ENCODE data around the gene NMUR1.

The NMUR1 gene

DNA sequence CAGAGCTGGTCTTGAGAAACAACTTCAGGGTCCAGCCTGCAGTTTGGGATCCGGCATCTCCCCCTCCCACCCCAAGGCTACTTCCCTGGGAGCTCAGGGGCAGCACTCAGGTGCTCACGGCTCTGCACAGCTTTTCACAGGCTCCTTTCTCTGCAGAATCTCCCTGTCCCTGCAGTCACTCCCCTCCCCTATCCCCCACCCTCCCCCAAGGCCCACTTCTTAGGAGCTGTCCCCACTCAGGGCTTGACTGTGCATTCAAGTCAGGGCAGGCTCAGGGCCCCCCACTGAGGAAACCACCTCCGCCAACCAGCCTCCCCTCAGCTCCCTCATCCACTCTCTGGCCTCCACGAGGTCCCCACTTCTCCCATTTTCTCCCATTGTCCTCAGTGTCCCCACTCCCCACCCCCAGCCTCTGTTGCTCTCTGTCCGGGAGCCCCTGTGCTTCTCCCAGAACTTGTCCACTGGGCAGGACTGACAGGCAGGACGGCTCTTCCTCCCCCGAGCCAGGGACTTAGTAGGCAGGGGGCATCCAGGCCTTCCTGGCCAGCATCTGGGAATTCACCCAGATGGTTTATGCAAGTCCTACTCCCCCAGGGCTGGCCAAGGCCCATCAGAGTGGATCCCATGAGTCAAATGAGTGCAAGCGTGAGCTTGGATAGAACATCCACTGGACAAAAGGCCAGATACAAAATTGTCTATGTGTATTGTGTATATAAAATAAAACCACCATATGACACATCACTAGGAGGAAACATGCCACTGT lies 7.6 kb downstream of the NMUR1 start:
- Histone ChIP-seq H3K27ac (no peak overlapping the region), H3K4me1 (peaks cover 0 to 4% (median 0%) of the 10 kb centered on the region in 4 donors), H3K4me3 (no peak overlapping the region), H3K36me3 (no peaks in the 10 kb centered on the region), H3K9me3 (no peaks in the 10 kb centered on the region), H3K27me3 (no peaks in the 10 kb centered on the region)
- TF ChIP-seq CTCF (IDR thresholded peaks at IDR 0.05), result no peak
- DNase-seq, result peak in 1 of 2 donors; percentile 53
- intact Hi-C loops (cut with DNase I; ENCODE audit: low total_unique reads), result loop anchor here (5.0 kb wide), 1 partner anchor 35 kb away; no protein-coding TSS in a partner anchor

- Histone ChIP-seq H3K9me3 (no peaks in the 10 kb centered on the region), H3K4me3 (no peak overlapping the region), H3K4me1 (peaks cover 0 to 4% (median 0%) of the 10 kb centered on the region in 4 donors), H3K27me3 (no peaks in the 10 kb centered on the region), H3K27ac (no peak overlapping the region), H3K36me3 (no peaks in the 10 kb centered on the region)
- TF ChIP-seq CTCF (IDR thresholded peaks at IDR 0.05), result no peak
- intact Hi-C loops (cut with DNase I; ENCODE audit: low total_unique reads), result loop anchor here (5.0 kb wide), 1 partner anchor 36 kb away; no protein-coding TSS in a partner anchor
- DNase-seq, result peak in 1 of 2 donors; percentile 35
Measured at GRCh38 chr2:231521443-231521842, 8.8 kb downstream of the NMUR1 start.

DNA sequence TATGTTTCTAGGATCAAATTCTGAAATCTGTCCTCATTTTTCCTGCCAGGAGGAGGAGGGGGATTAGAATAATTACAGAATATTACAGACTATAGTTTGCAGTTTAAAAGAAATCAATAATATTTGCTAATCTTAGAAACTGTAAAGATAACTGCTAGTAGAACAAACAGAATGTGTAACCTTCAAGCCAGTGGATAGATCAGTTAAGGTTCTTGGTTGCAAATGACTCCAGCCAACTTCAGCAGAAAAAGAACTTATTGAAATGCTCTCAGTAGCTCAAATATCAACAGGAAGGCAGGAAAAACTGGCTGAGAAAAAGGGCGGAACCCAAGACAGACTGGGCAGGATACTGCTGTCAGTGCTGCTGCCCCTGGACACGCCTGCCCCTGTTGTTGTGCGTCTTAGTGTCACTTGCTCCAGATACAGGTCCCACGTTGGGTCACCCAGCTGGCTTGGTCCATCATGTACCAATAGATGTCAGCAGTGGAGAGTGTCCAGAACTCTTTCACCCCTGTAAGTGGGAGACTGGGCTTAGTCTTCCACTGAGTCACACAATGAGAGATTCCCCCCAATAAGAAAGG lies 10.2 kb downstream of the NMUR1 start:
- H3K27me3 ChIP-seq, result no peaks in the 10 kb centered on the region
- intact Hi-C loops (cut with DNase I; ENCODE audit: low total_unique reads), result loop anchor here (5.0 kb wide), 1 partner anchor 37 kb away; no protein-coding TSS in a partner anchor

DNA sequence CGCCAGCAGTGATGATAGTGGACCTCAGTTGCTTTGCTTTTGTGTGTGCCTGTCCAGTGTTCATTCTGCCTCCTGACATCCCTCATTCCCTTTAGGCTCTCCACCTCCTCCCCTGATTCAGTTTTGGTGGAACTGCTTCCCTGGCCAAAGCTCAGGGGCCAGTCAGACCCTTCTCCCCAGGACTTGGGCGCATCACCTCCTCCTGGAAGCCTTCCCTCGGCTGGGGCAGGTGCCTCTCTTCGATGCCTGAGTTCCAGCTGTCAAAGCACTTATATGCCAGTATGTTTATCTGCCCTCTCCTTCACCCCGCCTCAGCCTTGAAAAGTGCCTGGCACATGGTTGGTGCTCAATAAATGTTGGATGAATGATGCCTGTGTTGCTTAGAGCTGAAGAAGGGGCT lies 11.5 kb downstream of the NMUR1 start:
- intact Hi-C loops (cut with DNase I; ENCODE audit: low total_unique reads), result no loop called here
- H3K27me3 ChIP-seq, result no peaks in the 10 kb centered on the region
- TF ChIP-seq CTCF (IDR thresholded peaks at IDR 0.05), result no peak
- no peak overlapping the region for H3K4me3 ChIP-seq
- no peaks in the 10 kb centered on the region for H3K36me3 ChIP-seq
- no peak overlapping the region for H3K27ac ChIP-seq
- no peaks in the 10 kb centered on the region for H3K9me3 ChIP-seq
- H3K4me1 ChIP-seq, result peaks cover 0 to 10% (median 2%) of the 10 kb centered on the region in 4 donors
- no peak for DNase-seq

More for the DNA sequence above, 10.2 kb downstream of the NMUR1 start:
- H3K4me3 ChIP-seq, result no peak overlapping the region
- no peaks in the 10 kb centered on the region for H3K36me3 ChIP-seq
- no peak overlapping the region for H3K27ac ChIP-seq
- H3K9me3 ChIP-seq, result no peaks in the 10 kb centered on the region
- H3K4me1 ChIP-seq, result peaks cover 0 to 6% (median 1%) of the 10 kb centered on the region in 4 donors
- peak in 1 of 2 donors; percentile 53 for DNase-seq
- TF ChIP-seq CTCF (IDR thresholded peaks at IDR 0.05), result no peak

GRCh38 chr2:231515603-231516002 lies 14.6 kb downstream of the NMUR1 start:
- H3K4me1 ChIP-seq, result peaks cover 0 to 10% (median 2%) of the 10 kb centered on the region in 4 donors
- H3K4me3 ChIP-seq, result no peak overlapping the region
- intact Hi-C loops (cut with DNase I; ENCODE audit: low total_unique reads), result no loop called here
- H3K9me3 ChIP-seq, result no peaks in the 10 kb centered on the region
- H3K27me3 ChIP-seq, result no peaks in the 10 kb centered on the region
- TF ChIP-seq CTCF (IDR thresholded peaks at IDR 0.05), result no peak
- DNase-seq, result no peak
- H3K27ac ChIP-seq, result no peak overlapping the region
- H3K36me3 ChIP-seq, result no peaks in the 10 kb centered on the region

Data from tibial artery (tissue), 4 donors.